Upper lobe of left lung (tissue), 6 donors: ENCODE data around the gene DISP3. TPM values are rescaled to one million over a fixed set of nuclear protein-coding genes. Genes with fewer than 3 reads are reported as not detected.

Source experiments
- ATAC-seq, 2 donors: fragments of 200-7000 bp; cut with Tn5 transposase; one replicate each; pipeline ENCODE4 v1.9.1; 2022; ENCODE audit warnings: mild to moderate bottlenecking in 2 of 2, moderate library complexity in 2 of 2; ENCODE audit not compliant: low FRiP score in 2 of 2
- DNase-seq, 2 donors: peaks; one replicate each; pipeline ENCODE4 v3.0.0-alpha.2; 2019 to 2020
- H3K27ac ChIP-seq, 4 donors: fragments of 200-600 bp; sonication (generic); one replicate each; pipeline ENCODE4 v1.5.1; 2016 to 2019
- H3K27me3 ChIP-seq, 4 donors: fragments of 200-600 bp; sonication (generic); one replicate each; pipeline ENCODE4 v1.5.1; 2017 to 2019
- H3K36me3 ChIP-seq, 4 donors: fragments of 200-600 bp; sonication (generic); one replicate each; pipeline ENCODE4 v1.5.1; 2016 to 2019
- H3K4me1 ChIP-seq, 4 donors: fragments of 200-600 bp; sonication (generic); one replicate each; pipeline ENCODE4 v1.5.1; 2018 to 2019
- H3K4me3 ChIP-seq, 4 donors: fragments of 200-600 bp; sonication (generic); one replicate each; pipeline ENCODE4 v1.5.1; 2017 to 2019; ENCODE audit warnings: mild to moderate bottlenecking in 2 of 4, moderate library complexity in 1 of 4
- H3K9me3 ChIP-seq, 4 donors: fragments of 200-600 bp; sonication (generic); one replicate each; pipeline ENCODE4 v1.5.1; 2018 to 2019
- CTCF ChIP-seq, 6 experiments: fragments of 450-650 bp in 4 of 6; fragments of 200-600 bp in 2 of 6; sonication (generic) in 2 of 6; IDR thresholded peaks; one replicate each; pipeline ENCODE4 v1.5.1; 2016 to 2019; ENCODE audit warnings: antibody characterized with exemption in 6 of 6
- EP300 ChIP-seq, 4 donors: sonication (generic); formaldehyde crosslinking; IDR thresholded peaks; one replicate each; pipeline ENCODE4 v1.5.1; 2017; ENCODE audit warnings: antibody characterized with exemption in 4 of 4, control low read depth in 2 of 4
- POLR2A ChIP-seq, 4 donors: fragments of 450-650 bp; IDR thresholded peaks; one replicate each; pipeline ENCODE4 v1.5.1; 2016 to 2017; ENCODE audit warnings: antibody characterized with exemption in 4 of 4, mild to moderate bottlenecking in 2 of 4
- POLR2AphosphoS5 ChIP-seq, 2 donors: sonication (generic); formaldehyde crosslinking; IDR thresholded peaks; one replicate each; pipeline ENCODE4 v1.5.1; 2017; ENCODE audit warnings: antibody characterized with exemption in 2 of 2
- WGBS, 2 donors: methylation state at CpG; one replicate each; pipeline ENCODE4 v1.1.5; 2017 to 2018; 5-methylcytosine and 5-hydroxymethylcytosine counted together
- total RNA-seq, 6 donors: library from RNA; depleted of rRNA in 4 of 6; stranded (reverse); fragments of >200 nt in 4 of 6; gene quantifications; one replicate each; pipeline versions ENCODE4 v1.1.0 to v1.2.1, GENCODE V29; 2016 to 2021
- donor health status: DM: no; HTN: no; CAD: no; lungs with moderate emphysema.
- donor health status: DM: no; HTN: yes; CAD: no; lungs with severe emphysema.

Gene DISP3
- total RNA-seq, 6 donors from 2014 or later = 0.07 to 0.79 (median 0.09) TPM; not detected in 3

GRCh38 chr1:11483581-11484320 is 4.8 kb downstream of the DISP3 start:
- WGBS, 2 donors = 74 to 82% methylated on average over 6 to 10 of the region's 10 CpGs

GRCh38 chr1:11484321-11484655 is 5.3 kb downstream of the DISP3 start:
- H3K27me3 ChIP-seq = peaks cover 0 to 17% (median 7%) of the 10 kb centered on the region in 4 donors
- TF ChIP-seq POLR2A (IDR thresholded peaks at IDR 0.05) (no peak), POLR2AphosphoS5 (IDR thresholded peaks at IDR 0.05) (no peak), CTCF (IDR thresholded peaks at IDR 0.05) (no peak), EP300 (IDR thresholded peaks at IDR 0.05) (no peak)
- ATAC-seq = no peak
- H3K4me3 ChIP-seq = no peak overlapping the region
- H3K27ac ChIP-seq = no peak overlapping the region
- 71 to 80% methylated on average over 4 to 7 of the region's 7 CpGs for WGBS, 2 donors
- no peak for DNase-seq
- H3K9me3 ChIP-seq = no peaks in the 10 kb centered on the region
- no peaks in the 10 kb centered on the region for H3K36me3 ChIP-seq
- peaks cover 5 to 9% (median 8%) of the 10 kb centered on the region in 4 donors for H3K4me1 ChIP-seq

More at GRCh38 chr1:11483581-11484320, 4.8 kb downstream of the DISP3 start:
- peaks cover 0 to 22% (median 8%) of the 10 kb centered on the region in 4 donors for H3K27me3 ChIP-seq
- H3K4me3 ChIP-seq = no peak overlapping the region
- ATAC-seq (no peak), DNase-seq (no peak)
- no peak overlapping the region for H3K27ac ChIP-seq
- H3K9me3 ChIP-seq = no peaks in the 10 kb centered on the region
- no peaks in the 10 kb centered on the region for H3K36me3 ChIP-seq
- peaks cover 10 to 14% (median 13%) of the 10 kb centered on the region in 4 donors for H3K4me1 ChIP-seq
- TF ChIP-seq CTCF (IDR thresholded peaks at IDR 0.05) (no peak), EP300 (IDR thresholded peaks at IDR 0.05) (no peak), POLR2A (IDR thresholded peaks at IDR 0.05) (no peak), POLR2AphosphoS5 (IDR thresholded peaks at IDR 0.05) (no peak)

- TF ChIP-seq POLR2AphosphoS5 (IDR thresholded peaks at IDR 0.05) (no peak), POLR2A (IDR thresholded peaks at IDR 0.05) (no peak), CTCF (IDR thresholded peaks at IDR 0.05) (no peak), EP300 (IDR thresholded peaks at IDR 0.05) (no peak)
- Histone ChIP-seq H3K9me3 (no peaks in the 10 kb centered on the region), H3K4me1 (no peaks in the 10 kb centered on the region), H3K27ac (no peak overlapping the region), H3K4me3 (no peak overlapping the region), H3K27me3 (peaks cover 0 to 8% (median 2%) of the 10 kb centered on the region in 4 donors), H3K36me3 (no peaks in the 10 kb centered on the region)
- DNase-seq (no peak), ATAC-seq (no peak)
- WGBS, 2 donors = 47 to 60% methylated on average over 2 to 6 of the region's 6 CpGs
Measured at GRCh38 chr1:11485191-11485590, 6.2 kb downstream of the DISP3 start.

- DNase-seq = no peak
- Histone ChIP-seq H3K4me3 (no peak overlapping the region), H3K9me3 (no peaks in the 10 kb centered on the region), H3K4me1 (no peaks in the 10 kb centered on the region), H3K27ac (no peak overlapping the region), H3K27me3 (no peaks in the 10 kb centered on the region), H3K36me3 (no peaks in the 10 kb centered on the region)
- TF ChIP-seq POLR2AphosphoS5 (IDR thresholded peaks at IDR 0.05) (no peak), CTCF (IDR thresholded peaks at IDR 0.05) (no peak), POLR2A (IDR thresholded peaks at IDR 0.05) (no peak), EP300 (IDR thresholded peaks at IDR 0.05) (no peak)
- WGBS, 2 donors = 65% methylated on average over 12 of the region's 12 CpGs
- ATAC-seq = no peak
Measured at GRCh38 chr1:11486231-11487009, 7.5 kb downstream of the DISP3 start.
